Left lobe of liver (tissue), 2 donors: ENCODE data around the gene MYOC. TPM values are rescaled to one million over a fixed set of nuclear protein-coding genes. Genes with fewer than 3 reads are reported as not detected.
"Not testable (repeated sequence)": the region's sequence is repeated elsewhere in the genome, so short reads cannot be mapped to it uniquely, and the experiment has no call there.

ENCODE experiments used
- ATAC-seq: fragments of 200-7000 bp; cut with Tn5 transposase; one replicate; pipeline ENCODE4 v1.9.1; 2020; ENCODE audit warnings: mild to moderate bottlenecking, moderate library complexity
- DNase-seq: peaks from one replicate; pipeline ENCODE4 v3.0.0-alpha.2; 2020; ENCODE audit warnings: low spot score
- total RNA-seq: library from RNA; stranded (reverse); gene quantifications from one replicate; pipeline ENCODE4 v1.2.1, GENCODE V29; 2021
- donor health status: DM: no; HTN: no; CAD: no; lungs with moderate emphysema.
- donor health status: DM: no; HTN: yes; CAD: no.

The MYOC gene
- not detected for total RNA-seq

DNA sequence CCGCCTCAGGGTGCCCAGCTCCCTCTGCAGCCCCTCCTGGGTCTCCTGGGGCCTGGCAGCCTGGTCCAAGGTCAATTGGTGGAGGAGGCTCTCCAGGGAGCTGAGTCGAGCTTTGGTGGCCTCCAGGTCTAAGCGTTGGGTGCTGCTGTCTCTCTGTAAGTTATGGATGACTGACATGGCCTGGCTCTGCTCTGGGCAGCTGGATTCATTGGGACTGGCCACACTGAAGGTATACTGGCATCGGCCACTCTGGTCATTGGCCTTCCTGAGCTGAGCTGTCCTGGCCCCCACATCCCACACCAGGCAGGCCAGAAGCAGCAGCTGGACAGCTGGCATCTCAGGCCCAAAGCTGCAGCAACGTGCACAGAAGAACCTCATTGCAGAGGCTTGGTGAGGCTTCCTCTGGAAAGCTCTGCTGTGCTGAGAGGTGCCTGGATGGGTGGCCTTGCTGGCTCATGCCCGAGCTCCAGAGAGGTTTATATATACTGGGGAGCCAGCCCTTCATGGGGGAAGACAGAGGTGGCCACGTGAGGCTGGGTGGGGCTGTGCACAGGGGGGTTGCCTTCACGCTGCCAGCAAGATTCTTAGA is at the start of gene MYOC:
MYOC (minus strand) TSS at position 455 of the 589 bp plus-strand sequence; CDS start at position 378, 77 bp downstream.
- DNase-seq (no peak), ATAC-seq (no peak)

DNA sequence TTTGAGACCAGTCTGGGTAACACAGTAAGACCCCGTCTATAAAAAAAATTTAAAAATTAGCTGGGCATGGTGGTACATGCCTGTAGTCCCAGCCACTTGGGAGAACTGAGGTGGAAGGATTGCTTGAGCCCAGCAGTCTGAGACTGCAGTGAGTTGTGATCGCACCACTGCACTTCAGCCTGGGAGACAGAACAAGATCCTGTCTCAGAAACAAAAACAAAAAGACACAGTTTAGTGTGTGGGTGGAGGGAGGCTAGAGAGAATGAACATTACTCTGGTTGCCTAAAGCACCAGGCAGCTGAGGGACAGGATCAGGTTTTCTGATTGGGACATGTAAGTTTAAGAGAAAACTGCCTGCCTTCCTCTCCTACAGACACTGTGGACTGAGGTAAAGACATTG is 47.0 kb upstream of the MYOC start:
- DNase-seq (no peak), ATAC-seq (no peak)

DNA sequence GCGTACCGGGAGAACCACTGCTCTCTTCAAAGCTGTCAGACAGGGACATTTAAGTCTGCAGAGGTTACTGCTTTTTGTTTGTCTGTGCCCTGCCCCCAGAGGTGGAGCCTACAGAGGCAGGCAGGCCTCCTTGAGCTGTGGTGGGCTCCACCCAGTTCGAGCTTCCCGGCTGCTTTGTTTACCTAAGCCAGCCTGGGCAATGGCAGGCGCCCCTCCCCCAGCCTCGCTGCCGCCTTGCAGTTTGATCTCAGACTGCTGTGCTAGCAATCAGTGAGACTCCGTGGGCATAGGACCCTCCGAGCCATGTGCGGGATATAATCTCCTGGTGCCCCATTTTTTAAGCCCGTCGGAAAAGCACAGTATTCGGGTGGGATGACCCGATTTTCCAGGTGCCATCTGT is 43.3 kb upstream of the MYOC start:
- DNase-seq, ATAC-seq: not testable (repeated sequence)

DNA sequence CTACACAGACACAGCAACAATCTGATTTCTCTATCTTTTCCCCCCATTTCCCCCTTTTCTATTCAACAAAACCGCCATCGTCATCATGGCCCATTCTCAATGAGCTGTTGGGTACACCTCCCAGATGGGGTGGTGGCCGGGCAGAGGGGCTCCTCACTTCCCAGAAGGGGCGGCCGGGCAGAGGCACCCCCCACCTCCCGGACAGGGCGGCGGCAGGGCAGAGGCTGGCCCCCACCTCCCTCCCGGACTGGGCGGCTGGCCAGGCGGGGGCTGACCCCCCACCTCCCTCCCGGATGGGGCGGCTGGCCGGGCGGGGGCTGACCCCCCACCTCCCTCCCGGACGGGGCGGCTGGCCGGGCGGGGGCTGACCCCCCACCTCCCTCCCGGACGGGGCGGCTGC is 41.1 kb upstream of the MYOC start:
- ATAC-seq, result not testable (repeated sequence)

DNA sequence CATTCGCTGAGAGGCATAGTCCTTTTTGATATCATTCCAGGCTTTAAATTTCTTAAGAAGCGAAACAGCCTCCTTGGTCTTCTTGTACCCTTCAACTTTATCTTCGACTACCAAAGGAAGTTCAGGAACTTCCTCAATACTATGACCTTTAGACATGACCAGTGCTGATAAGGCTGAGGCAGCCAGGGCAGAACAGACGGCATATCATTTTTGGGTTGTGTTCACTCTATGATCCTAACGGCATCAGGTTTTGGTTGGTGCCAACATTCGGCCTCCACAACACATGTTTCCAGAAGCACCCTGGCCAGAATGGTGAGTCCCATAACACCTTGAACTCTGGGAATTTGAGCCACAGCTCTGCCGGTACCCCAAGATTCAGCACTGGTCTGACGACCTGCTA is 31.4 kb upstream of the MYOC start:
- ATAC-seq (no peak), DNase-seq (no peak)

More for the DNA sequence above, 41.1 kb upstream of the MYOC start:
- DNase-seq, result not testable (repeated sequence)

DNA sequence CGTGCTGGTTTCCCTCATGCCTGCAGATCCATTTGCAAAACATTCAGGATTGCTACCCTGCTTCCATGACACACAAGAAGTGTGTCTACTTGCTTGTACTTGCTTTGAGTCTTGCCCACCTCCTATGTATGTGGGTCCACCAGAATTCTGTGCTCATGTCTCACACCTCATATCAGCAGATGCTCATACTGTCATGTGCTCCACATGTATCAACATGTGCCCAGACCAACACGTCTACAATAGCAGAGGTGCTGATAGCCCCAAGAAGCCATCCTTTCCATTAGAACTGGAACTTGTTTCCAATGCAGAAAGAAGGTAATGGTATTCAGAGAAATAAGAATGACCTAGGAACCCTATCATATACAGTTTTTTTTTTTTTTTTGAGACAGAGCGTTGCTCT is 27.9 kb upstream of the MYOC start:
- no peak for ATAC-seq
- no peak for DNase-seq

DNA sequence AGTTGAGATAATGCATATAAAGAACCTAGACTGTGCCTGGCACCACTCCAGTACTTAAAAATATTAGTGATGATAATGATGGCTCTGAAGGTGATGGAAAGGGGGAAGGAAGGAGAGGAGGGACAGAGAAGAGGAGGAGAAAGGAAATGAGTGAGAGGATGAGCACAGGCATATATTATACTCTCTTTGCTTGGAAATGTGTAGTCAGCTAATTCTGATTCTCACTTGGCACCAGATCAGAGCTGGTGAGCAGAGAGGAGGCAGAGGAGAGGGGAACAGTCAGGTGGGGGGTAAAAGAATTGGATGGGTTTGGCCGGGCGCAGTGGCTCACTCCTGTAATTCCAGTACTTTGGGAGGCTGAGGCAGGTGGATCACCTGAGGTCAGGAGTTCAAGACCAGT is 24.3 kb upstream of the MYOC start:
- DNase-seq (no peak), ATAC-seq (no peak)

DNA sequence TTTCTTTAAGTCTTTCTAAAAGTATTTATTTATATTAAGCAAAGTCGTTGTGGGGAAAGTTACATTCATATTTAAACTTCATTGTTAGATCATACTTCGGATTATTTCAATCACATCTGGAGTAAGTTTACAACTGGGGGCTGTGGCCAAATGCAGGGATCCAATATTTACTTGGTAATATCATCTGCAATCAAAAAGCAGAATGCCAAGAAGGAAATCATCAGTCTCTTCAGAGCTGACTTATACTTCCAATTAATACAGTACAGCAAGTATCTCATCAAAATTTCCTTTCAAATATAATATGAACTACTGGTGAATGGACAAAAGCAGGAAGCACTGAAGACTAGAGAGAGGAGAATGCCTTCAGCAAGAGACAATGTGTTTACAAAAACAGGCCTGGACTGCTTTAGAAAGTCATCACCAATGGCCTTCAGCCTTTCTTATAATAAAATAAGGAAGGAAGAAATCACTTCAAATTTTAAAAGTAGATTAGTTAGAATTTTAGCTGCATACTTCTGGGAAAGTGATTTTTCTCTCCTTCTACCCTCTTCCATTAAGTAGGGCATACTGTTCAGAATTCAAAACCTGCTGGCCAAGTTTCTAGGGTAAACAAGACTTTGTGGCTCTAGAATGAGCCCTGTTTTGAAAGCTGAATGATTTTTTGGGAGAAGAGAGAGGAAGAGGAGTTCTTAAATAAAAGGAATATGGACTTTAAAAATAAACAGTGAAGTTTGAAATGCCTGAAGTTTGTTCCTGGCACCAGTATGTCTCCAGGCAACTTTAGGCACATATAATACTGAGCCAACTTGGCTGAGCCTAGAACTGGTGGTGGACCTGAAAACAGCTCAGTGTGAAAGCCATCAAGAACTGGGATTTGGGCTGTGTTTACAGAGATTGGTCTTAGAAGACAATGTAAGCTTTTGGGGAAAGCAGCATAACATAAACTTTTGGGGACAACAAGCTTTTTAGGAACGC is 22.2 kb upstream of the MYOC start:
- ATAC-seq (peak; percentile 95), DNase-seq (peak; percentile 48)

DNA sequence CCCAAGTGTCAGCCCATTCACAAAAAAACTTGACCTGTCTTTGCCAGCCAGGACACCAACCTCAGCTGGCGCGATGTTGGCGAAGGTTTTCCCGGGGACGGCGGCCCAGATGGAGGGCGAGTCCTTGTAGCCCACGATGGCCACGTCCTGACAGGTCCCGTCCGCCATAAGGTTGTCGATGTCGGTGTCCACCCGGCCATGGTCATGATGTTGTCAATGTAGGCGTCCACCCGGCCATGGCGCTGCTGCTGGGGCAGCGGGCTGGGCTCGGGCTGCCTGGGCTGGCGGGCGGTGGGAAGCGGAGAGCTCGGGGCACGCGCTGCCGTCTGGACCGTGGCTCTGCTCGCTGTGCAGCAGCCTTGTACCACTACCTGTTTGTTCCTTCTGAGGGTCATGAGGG is 18.3 kb upstream of the MYOC start:
- no peak for DNase-seq
- ATAC-seq, result no peak

DNA sequence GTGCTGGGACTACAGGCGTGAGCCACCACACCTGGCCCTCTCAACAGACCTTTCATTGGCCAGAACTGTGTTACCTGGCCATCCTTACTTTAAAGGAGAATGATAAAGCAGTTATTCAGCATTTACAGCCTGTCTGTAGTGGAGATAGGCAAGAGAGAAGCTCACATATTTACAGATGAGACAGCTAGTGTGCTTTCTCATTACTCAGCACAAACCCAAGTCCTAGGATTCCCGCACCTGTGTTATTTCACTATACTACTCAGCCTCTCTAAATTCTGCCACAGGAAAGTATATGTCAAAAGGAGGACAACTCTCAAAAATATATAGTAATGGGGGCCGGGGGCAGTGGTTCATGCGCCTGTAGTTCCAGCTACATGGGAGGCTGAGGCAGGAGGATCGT is 15.9 kb upstream of the MYOC start:
- DNase-seq (no peak), ATAC-seq (no peak)

DNA sequence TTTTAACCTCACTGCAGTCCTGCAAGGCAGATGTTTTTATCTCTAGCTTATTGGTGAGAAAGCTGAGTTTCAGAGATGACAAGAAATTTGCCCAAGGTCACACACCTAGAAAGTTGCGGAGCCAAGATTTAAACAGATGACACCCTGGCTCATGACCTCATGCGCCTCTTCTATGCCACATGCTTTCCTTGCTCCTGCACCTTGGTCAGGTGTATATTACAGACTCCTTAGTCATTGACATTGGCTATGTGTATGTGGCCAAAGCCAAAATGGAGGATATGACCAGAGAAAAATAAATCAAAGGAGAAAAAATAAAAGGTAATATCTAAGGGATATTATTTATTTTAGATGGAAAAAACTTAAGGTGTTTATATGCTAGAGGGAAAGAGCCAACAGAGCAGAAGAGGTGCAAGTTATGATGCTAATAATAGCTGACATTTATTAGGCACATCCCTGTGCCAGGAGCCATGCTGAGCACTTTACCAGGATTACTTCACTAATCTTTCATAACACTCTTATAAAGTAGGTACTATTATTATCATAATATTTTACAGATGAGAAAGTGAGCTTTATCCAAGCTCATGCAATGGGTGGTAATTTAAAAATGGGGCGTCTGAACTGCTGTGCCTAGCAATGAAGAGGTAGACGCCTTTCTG is 13.8 kb upstream of the MYOC start:
- ATAC-seq (no peak), DNase-seq (no peak)

DNA sequence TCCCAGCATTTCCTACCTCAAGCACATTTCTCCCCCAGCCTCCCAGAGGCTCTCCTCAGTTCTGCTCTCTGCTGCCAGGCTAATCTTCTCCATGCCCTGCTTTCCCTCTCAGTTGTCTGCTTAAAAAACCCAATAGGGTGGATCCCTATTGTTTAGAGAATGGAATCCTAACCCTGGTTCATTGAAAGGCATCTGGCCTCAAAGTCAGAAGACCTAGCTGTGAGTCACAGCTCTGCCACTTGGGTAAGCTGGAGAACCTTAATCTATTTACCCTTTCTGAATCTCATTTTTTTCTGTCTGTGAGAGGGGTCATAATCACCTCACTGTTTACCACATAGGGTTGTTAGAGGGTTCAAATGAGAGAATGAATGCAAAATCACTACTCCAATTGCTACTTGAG is 12.5 kb upstream of the MYOC start:
- no peak for ATAC-seq
- no peak for DNase-seq

DNA sequence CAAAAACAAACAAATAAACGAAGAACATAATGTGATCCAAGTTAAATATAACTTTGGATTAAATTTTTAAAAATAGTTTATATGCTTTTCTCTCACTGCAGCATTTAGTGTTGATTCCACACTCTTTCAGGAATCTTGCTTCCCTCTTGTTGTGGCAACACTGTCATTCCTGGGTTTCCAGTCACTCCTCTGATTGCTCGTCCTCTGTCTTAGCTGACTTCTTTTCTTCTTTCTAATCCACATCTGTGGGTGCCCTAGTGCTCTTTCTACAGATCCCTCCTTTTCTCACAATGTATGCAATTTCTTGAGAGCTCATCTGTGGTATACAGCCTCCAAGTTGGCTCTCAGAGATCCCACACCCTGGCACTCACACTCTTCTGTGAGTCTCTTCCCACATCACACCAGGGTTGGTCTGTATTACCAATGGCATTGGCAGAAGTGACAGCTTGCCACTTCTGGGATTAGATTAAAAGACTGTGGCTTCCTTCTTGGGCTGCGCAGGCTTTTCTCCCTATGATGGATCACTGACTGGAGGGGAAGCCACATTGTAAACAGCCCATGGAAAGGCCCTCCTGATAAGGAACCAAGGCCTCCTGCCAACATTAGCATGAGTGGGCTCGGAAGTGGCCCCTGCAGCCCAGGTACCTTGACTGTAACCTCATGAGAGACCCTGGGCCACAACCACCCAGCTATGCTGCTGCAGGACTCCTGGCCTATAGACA is 11.5 kb upstream of the MYOC start:
- ATAC-seq (no peak), DNase-seq (no peak)

DNA sequence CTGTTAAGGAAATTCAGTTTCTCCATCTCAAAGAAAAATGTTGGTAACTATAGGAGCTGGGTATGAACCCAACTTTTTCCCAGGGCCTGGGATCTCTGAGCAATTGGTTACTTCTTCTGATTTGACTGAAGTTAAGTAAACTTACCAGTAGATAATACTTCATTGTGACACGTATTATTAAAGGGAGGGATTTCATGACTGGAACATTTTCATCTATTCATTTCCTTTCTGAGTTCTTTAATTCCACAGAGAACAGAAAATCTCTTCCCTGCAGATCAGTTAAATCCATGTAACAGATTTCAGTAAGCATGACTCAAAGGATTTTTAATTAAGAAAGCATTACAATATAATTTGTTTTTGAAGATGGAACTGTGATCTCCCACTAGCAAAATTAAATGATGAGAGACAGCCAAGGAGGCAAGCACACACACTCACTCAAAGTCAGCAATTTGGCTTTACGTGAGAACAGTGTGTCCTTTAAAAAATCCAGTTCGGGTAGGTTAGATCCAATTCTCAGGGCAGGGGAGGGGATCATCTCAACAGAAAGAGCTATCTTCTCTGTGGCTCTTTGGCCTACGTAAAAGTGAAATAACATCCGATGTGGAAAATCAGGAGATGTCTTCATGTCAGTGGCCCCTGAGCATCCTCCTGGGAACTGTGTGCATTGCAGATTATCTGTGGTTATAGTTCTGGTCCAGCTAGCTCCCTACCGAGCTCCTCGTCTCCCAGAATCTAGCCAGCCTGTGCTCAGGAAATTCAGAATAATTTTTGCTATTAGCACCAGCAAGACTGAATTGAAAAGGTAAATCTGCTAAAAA is 10.8 kb upstream of the MYOC start:
- ATAC-seq (no peak), DNase-seq (no peak)

DNA sequence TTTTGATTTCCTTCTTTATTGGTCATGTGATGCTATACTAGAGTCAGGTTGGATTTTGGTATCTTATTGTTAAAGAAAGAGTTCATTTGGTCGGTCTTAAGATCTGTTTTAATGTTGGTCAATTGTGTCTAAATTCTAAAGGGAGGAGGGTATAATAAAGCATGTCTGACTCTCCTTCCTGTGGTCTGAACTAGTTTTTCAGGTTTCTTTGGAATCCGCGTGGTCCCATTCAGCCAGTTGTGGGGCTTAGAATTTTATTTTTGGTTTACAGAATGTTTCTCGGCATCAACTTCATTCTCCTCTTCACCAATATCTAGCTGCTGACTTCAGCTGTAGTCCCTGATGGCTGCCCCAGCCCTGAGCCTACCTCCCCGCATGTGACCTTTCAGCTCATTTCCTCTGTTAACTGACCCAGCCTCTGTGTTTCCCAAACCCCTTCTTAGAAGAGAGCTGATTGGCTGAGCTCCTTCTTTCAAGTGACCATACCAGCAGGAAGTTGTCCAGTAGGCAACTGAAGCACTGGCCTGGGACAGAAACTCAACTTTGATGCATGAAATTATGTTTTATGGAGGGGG is 8.7 kb upstream of the MYOC start:
- ATAC-seq (no peak), DNase-seq (no peak)

DNA sequence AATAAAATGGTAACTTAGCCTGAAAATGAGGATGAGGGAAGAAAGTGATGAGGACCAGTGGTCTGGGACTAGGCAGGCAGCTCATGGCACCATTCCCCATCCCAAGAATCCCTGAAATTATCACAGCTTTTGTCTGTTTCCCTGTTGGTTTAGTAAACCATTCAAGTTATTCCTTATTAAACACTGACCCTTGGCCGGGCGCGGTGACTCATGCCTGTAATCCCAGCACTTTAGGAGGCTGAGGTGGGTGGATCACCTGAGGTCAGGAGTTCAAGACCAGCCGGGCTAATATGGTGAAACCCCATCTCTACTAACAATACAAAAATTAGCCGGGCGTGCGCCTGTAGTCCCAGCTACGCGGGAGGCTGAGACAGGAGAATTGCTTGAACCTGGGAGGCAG is 3.7 kb upstream of the MYOC start:
- not testable (repeated sequence) for ATAC-seq, DNase-seq

DNA sequence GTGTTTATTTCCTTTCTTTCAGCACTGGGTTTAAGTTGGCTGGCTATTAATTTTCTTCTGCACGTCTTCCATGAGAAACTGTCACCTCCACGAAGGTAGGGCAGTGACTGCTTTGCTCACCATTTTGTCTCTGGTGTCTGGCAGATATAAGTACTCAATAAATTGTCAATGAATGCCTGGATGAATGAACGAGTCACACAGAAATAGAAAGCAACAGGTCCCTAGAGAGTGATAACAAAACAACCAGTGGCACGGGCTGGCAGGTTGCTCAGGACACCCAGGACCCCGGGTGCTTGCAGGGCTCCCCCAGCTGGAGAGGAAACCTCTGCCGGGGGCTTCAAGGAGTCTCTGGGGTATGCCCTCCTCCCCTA is 3.2 kb upstream of the MYOC start:
- DNase-seq (no peak), ATAC-seq (no peak)

DNA sequence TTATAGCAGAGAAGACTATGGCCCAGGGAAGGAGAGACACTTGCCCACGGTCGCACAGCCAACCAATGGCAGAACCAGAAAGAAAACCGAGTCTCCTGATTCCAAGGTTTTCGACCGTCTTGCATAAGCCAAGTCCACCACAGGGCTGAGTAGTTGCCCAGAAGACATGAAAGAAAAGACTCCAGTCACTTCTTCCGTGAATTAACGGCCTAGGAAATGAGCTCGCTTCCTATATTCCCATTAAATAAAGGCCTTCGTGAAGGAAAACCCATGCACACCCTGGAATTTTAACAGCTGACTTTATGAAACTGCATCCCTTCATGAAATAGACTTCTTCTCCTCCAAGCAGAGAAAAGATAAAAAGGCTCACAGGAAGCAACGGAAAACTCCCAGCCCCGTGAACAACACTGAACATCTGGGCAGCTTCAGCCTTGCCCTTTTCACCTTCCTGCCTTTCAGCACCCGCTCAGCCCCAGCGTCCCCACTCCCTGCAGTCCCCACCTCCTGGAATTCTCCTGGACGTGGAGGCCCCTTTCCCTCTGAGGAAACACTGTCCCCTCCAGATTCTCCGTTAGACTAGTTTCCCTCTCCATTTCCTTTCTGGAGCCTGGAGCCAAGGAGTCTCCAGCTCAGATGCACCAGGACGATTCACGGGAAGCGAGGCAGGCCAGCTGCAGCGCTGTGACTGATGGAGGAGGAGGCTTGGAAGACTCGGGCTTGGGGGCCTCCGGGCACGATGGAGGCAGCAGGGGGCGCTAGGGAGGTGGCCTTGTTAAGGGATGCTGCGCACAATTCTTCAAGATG is 2.7 kb upstream of the MYOC start:
- ATAC-seq (peak; percentile 6), DNase-seq (peak; percentile 49)
